GM12878 (cell line): ENCODE results near the gene COPS8. TPM values are rescaled to one million over a fixed set of nuclear protein-coding genes. Genes with fewer than 3 reads are reported as not detected.

ENCODE experiments used
- ATAC-seq: fragments of 200-7000 bp; cut with Tn5 transposase; 3 replicates; pipeline ENCODE4 v1.9.1; 2020; ENCODE audit warnings: mild to moderate bottlenecking, moderate library complexity
- BruUV-seq: library from RNA; stranded (reverse); fragments of 400-500 nt; replicated peaks from 2 replicates; lab custom pipeline; 2021; lab: Mats Ljungman, UMichigan
- CTCF ChIA-PET: fragments of 300-600 bp; sonication (Branson Sonifier 250); formaldehyde crosslinking; extraction: SDS; loops from one replicate; lab custom pipeline; 2021; ENCODE audit warnings: inconsistent platforms; lab: Yijun Ruan, JAX
- POLR2A ChIA-PET: fragments of 350-600 bp; formaldehyde crosslinking; extraction: SDS; loops from one replicate; lab custom pipeline; 2021; ENCODE audit warnings: inconsistent platforms; lab: Charles Lee
- RAD21 ChIA-PET: fragments of 300-600 bp; sonication (Branson Sonifier 250); formaldehyde crosslinking; loops from one replicate; lab custom pipeline; 2023; ENCODE audit warnings: antibody characterized with exemption; ENCODE audit not compliant: unreplicated experiment; lab: Charles Lee
- SMC1A ChIA-PET: fragments of 300-600 bp; sonication (Branson Sonifier 250); formaldehyde crosslinking; loops from one replicate; lab custom pipeline; 2023; ENCODE audit not compliant: unreplicated experiment, uncharacterized antibody; lab: Charles Lee
- DNase-seq: peaks from one replicate; pipeline ENCODE4 v3.0.0-alpha.2; 2011; ENCODE audit warnings: low read depth, low spot score
- FAIRE-seq: peaks from 3 replicates; lab custom pipeline; 2011; peaks lifted over from hg19 to GRCh38; lab: Jason Lieb, UNC
- H2AFZ ChIP-seq: 2 replicates; pipeline ENCODE4 v1.6.0; 2011; ENCODE audit warnings: low read depth, low read length, control low read depth; ENCODE audit not compliant: control insufficient read depth
- H3K27ac ChIP-seq: 2 replicates; pipeline ENCODE4 v1.5.1; 2011; ENCODE audit warnings: control low read depth; ENCODE audit not compliant: control insufficient read depth, insufficient read depth
- H3K27me3 ChIP-seq, 2 experiments: replicated peaks in 1 of 2; 2 replicates each; pipeline versions ENCODE4 v1.6.0 to v1.6.1; 2011; ENCODE audit warnings: low read length in 1 of 2; ENCODE audit not compliant: control insufficient read depth in 2 of 2, insufficient read depth in 2 of 2
- H3K36me3 ChIP-seq, 2 experiments: 2 replicates each; pipeline ENCODE4 v1.5.1; 2011; ENCODE audit warnings: low read length in 1 of 2; ENCODE audit not compliant: control insufficient read depth in 2 of 2, insufficient read depth in 2 of 2
- H3K4me1 ChIP-seq: 2 replicates; pipeline ENCODE4 v1.6.1; 2011; ENCODE audit warnings: mild to moderate bottlenecking, low read length, moderate library complexity, mixed read lengths; ENCODE audit not compliant: control insufficient read depth, insufficient read depth
- H3K4me2 ChIP-seq: 2 replicates; pipeline ENCODE4 v1.6.0; 2011; ENCODE audit warnings: control low read depth; ENCODE audit not compliant: control insufficient read depth, insufficient read depth
- H3K4me3 ChIP-seq: fragments of 200-600 bp; sonication (generic); 2 replicates; pipeline ENCODE4 v1.5.1; 2016
- H3K79me2 ChIP-seq: 2 replicates; pipeline ENCODE4 v1.6.0; 2011; ENCODE audit warnings: low read length; ENCODE audit not compliant: control insufficient read depth, insufficient read depth
- H3K9ac ChIP-seq: 2 replicates; pipeline ENCODE4 v1.8.0; 2011; ENCODE audit warnings: low read length, control low read depth, mixed read lengths; ENCODE audit not compliant: control insufficient read depth, insufficient read depth
- H3K9me3 ChIP-seq: replicated peaks from 3 replicates; pipeline ENCODE4 v1.5.1; 2011; ENCODE audit warnings: mild to moderate bottlenecking, low read length; ENCODE audit not compliant: control insufficient read depth, insufficient read depth
- H4K20me1 ChIP-seq: 2 replicates; pipeline ENCODE4 v1.6.0; 2011; ENCODE audit not compliant: control insufficient read depth, insufficient read depth
- CHD2 ChIP-seq: IDR thresholded peaks from 2 replicates; pipeline ENCODE4 v1.6.1; 2011; ENCODE audit warnings: low read depth, low read length, improper control_type of control experiment, borderline replicate concordance
- E2F4 ChIP-seq: IDR thresholded peaks from 2 replicates; pipeline ENCODE4 v1.6.1; 2012; ENCODE audit warnings: low read depth, low read length, improper control_type of control experiment
- EP300 ChIP-seq, 2 experiments: fragments of 150-350 bp in 1 of 2; IDR thresholded peaks; 2 replicates each; pipeline ENCODE4 v1.6.1; 2011 to 2012; ENCODE audit warnings: low read depth in 2 of 2, low read length in 2 of 2, borderline replicate concordance in 1 of 2, improper control_type of control experiment in 1 of 2, inconsistent platforms in 1 of 2; ENCODE audit not compliant: control insufficient read depth in 1 of 2
- HDAC2 ChIP-seq: fragments of 200-600 bp; sonication (generic); IDR thresholded peaks from 2 replicates; pipeline ENCODE4 v1.6.1; 2017
- KDM1A ChIP-seq: fragments of 200-600 bp; sonication (generic); IDR thresholded peaks from 2 replicates; pipeline ENCODE4 v1.6.1; 2016; ENCODE audit warnings: borderline replicate concordance
- NR2C1 ChIP-seq: fragments of 450-650 bp; IDR thresholded peaks from 2 replicates; pipeline ENCODE4 v1.6.1; 2017; ENCODE audit warnings: antibody characterized with exemption, mild to moderate bottlenecking, moderate library complexity
- POU2F2 ChIP-seq: IDR thresholded peaks from 3 replicates; pipeline ENCODE4 v1.6.1; 2011; ENCODE audit warnings: low read depth, mild to moderate bottlenecking, low read length, borderline replicate concordance
- RBBP5 ChIP-seq: fragments of 200-600 bp; sonication (generic); conservative IDR thresholded peaks from 2 replicates; pipeline ENCODE4 v1.6.1; 2016
- SIN3A ChIP-seq: IDR thresholded peaks from 2 replicates; pipeline ENCODE4 v1.6.1; 2012; ENCODE audit warnings: low read depth, low read length, improper control_type of control experiment
- SPI1 ChIP-seq: IDR thresholded peaks from 2 replicates; pipeline ENCODE4 v1.6.1; 2011; ENCODE audit warnings: low read depth, mild to moderate bottlenecking, low read length, moderate library complexity, borderline replicate concordance; ENCODE audit not compliant: insufficient read depth
- SREBF2 ChIP-seq: IDR thresholded peaks from 2 replicates; pipeline ENCODE4 v1.6.1; 2012; ENCODE audit warnings: mild to moderate bottlenecking, low read length
- SRF ChIP-seq, 2 experiments: IDR thresholded peaks; 2 replicates each; pipeline ENCODE4 v1.6.1; 2011; ENCODE audit warnings: low read depth in 2 of 2, low read length in 2 of 2, mild to moderate bottlenecking in 1 of 2, moderate library complexity in 1 of 2
- ZBED1 ChIP-seq: IDR thresholded peaks from 2 replicates; pipeline ENCODE4 v1.6.1; 2016; ENCODE audit warnings: borderline replicate concordance
- ZNF217 ChIP-seq: fragments of 450-650 bp; IDR thresholded peaks from 2 replicates; pipeline ENCODE4 v1.6.1; 2017; ENCODE audit warnings: antibody characterized with exemption, mild to moderate bottlenecking
- ZNF384 ChIP-seq: IDR thresholded peaks from 2 replicates; pipeline ENCODE4 v1.6.1; 2012; ENCODE audit warnings: low read depth, mild to moderate bottlenecking, low read length, improper control_type of control experiment, borderline replicate concordance
- WGBS: methylation state at CpG from one replicate; pipeline ENCODE4 v1.1.6; 2016; ENCODE audit warnings: low lambda C conversion rate; ENCODE audit not compliant: insufficient replicate concordance, insufficient coverage; ENCODE audit errors: missing lambda C conversion rate; 5-methylcytosine and 5-hydroxymethylcytosine counted together
- in situ Hi-C: fragments of 300-500 bp; cut with MboI; formaldehyde crosslinking; loops from 9 replicates; pipeline ENCODE4 v1.14.3; 2018; ENCODE audit warnings: mixed read lengths
- intact Hi-C: fragments of 100-400 bp; cut with micrococcal nuclease; formaldehyde crosslinking; loops from one replicate; pipeline ENCODE4 v1.14.2; 2022; ENCODE audit not compliant: unreplicated experiment
- polyA plus RNA-seq, 11 experiments: library from polyadenylated mRNA; depleted of rRNA in 4 of 11; unstranded in 6 of 11; stranded (reverse) in 5 of 11; fragments of >200 nt; fragmentation: Nextera tagmentation in 4 of 11; fragmentation: Illumina TruSeq in 1 of 11; extraction: Ambion mirVana in 4 of 11; extraction: Trizol in 1 of 11; gene quantifications; 1 replicate in 1 of 11; 2 replicates in 10 of 11; pipeline versions ENCODE4 v1.2.1 to v1.2.3, GENCODE V29; 2011 to 2016; ENCODE audit warnings: inconsistent platforms in 2 of 11, missing spikeins in 2 of 11, low read depth in 1 of 11
- total RNA-seq, 4 experiments: library from RNA; depleted of rRNA in 3 of 4; stranded (reverse); fragments of >200 nt in 3 of 4; fragmentation: Illumina TruSeq in 1 of 4; extraction: Trizol in 1 of 4; gene quantifications; 2 replicates each; pipeline versions ENCODE4 v1.2.1 to v1.2.3, GENCODE V29; 2013 to 2021
- TF ChIP-seq, protein P1 (sequence below): IDR thresholded peaks from 2 replicates; pipeline ENCODE4 v1.6.1; 2012; ENCODE audit warnings: low read depth, low read length, improper control_type of control experiment
- TF ChIP-seq, protein P2 (sequence below): IDR thresholded peaks from 2 replicates; pipeline ENCODE4 v1.6.1; 2011; ENCODE audit warnings: mild to moderate bottlenecking, low read depth, low read length, moderate library complexity; ENCODE audit not compliant: insufficient replicate concordance

COPS8 gene
- total and polyA plus RNA-seq, 10 of the 15 experiments (the other 5 are each of a cell fraction or from before 2014, with no cell fraction given), result 44.0 to 134 (median 107) TPM

- intact Hi-C loops, result no loop called here
- in situ Hi-C loops, result no loop called here
Observed at GRCh38 chr2:237116431-237116830, 30.7 kb downstream of the COPS8 start.

More at GRCh38 chr2:237116431-237116830, 30.7 kb downstream of the COPS8 start:
- Histone ChIP-seq H3K27me3 (no peaks in the 10 kb centered on the region), H3K79me2 (no peaks in the 10 kb centered on the region), H3K27ac (no peak overlapping the region), H2AFZ (no peak overlapping the region), H3K4me1 (no peaks in the 10 kb centered on the region), H3K4me2 (no peak overlapping the region), H3K36me3 (no peaks in the 10 kb centered on the region), H4K20me1 (no peaks in the 10 kb centered on the region), H3K9ac (no peak overlapping the region), H3K9me3 (no peaks in the 10 kb centered on the region), H3K4me3 (no peak overlapping the region)
- FAIRE-seq (no peak), DNase-seq (no peak), ATAC-seq (no peak)
- ChIA-PET SMC1A (no interaction called here), CTCF (no interaction called here), POLR2A (no interaction called here), RAD21 (no interaction called here)
- TF ChIP-seq ZNF384, result no peak
- no peak for TF ChIP-seq ZNF217
- TF ChIP-seq SIN3A, result no peak
- no peak for TF ChIP-seq POU2F2
- no peak for TF ChIP-seq NR2C1
- TF ChIP-seq KDM1A, result no peak
- no peak for TF ChIP-seq SREBF2
- no peak for TF ChIP-seq E2F4
- TF ChIP-seq RBBP5, result no peak
- TF ChIP-seq ZBED1, result no peak
- no peak for TF ChIP-seq SPI1
- TF ChIP-seq HDAC2, result no peak
- no peak for TF ChIP-seq CHD2
- TF ChIP-seq SRF (IDR thresholded peaks at IDR 0.05; ENCODE audit: low read depth in 2 of 2, low read length in 2 of 2), result no peak
- TF ChIP-seq EP300 (IDR thresholded peaks at IDR 0.05; ENCODE audit: borderline replicate concordance in 1 of 2, control insufficient read depth in 1 of 2, low read depth in 2 of 2, low read length in 2 of 2), result no peak
- TF ChIP-seq, protein P1, sequence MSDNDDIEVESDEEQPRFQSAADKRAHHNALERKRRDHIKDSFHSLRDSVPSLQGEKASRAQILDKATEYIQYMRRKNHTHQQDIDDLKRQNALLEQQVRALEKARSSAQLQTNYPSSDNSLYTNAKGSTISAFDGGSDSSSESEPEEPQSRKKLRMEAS, result no peak
- TF ChIP-seq, protein P2, sequence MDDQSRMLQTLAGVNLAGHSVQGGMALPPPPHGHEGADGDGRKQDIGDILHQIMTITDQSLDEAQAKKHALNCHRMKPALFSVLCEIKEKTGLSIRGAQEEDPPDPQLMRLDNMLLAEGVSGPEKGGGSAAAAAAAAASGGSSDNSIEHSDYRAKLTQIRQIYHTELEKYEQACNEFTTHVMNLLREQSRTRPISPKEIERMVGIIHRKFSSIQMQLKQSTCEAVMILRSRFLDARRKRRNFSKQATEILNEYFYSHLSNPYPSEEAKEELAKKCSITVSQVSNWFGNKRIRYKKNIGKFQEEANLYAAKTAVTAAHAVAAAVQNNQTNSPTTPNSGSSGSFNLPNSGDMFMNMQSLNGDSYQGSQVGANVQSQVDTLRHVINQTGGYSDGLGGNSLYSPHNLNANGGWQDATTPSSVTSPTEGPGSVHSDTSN, result no peak
- WGBS, result 26% methylated on average over 2 of the region's 2 CpGs
- BruUV-seq, result no TSS peak
